HG03066 (cell line): Measurements from ENCODE around the gene B4GALT5.
"Not testable (repeated sequence)": the region's sequence is repeated elsewhere in the genome, so short reads cannot be mapped to it uniquely, and the experiment has no call there.

Experiments used
- ATAC-seq: cut with Tn5 transposase; IDR thresholded peaks from one replicate; pipeline ENCODE4 v1.9.1; 2021; ENCODE audit warnings: low read depth; ENCODE audit not compliant: unreplicated experiment

B4GALT5 gene

DNA sequence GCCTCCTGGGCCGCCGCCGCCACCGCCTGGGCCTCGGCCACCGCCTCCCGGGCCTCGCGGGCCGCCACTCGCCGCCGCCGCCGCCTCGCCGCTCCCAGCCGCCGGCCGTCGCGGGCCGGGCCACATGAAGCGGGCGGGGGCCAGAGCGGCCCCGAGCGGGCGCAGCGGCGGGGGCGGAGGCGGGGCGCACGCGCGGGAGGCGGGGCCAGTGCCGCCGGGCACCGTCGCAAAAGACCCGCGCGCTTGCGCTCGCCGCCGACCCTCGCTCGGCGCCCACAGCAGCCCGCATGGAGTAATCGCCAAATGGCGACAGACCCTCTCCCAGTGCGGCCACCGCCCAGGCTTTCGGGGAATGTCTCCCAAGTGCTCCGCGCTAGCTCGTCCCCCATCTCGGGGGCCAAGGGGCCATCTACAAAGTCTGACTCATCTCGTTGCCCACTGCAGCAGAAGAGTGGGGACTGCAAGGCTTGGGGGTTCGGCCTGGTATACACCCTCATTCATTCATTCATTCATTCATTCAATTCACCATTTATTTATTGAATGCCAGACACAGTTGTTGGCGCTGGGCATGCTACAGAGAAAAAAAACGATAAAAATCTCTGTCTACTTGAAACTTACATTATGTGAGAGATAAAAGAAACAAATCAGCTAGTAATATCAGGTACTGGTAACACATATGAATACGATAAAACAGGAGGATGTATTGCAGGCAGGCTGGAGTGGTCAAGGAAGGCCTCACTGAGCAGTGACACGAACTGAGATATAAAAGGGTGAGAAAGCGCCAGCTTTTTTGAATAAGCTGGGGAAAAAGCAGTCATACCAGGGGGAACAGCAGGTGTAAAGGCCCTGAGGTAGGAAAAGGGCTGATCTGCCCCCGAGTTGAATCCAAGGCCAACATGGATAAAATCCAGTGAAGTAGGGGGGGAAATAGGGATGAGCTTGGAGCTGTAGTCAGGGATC is at the start of gene B4GALT5:
B4GALT5 (minus strand) TSS at position 126 of the 960 bp plus-strand sequence. CDS start 188 bp downstream, outside the sequence.
- ATAC-seq = peak; percentile 77

GRCh38 chr20:49762940-49763766 is 49.5 kb upstream of the B4GALT5 start:
- ATAC-seq = no peak

DNA sequence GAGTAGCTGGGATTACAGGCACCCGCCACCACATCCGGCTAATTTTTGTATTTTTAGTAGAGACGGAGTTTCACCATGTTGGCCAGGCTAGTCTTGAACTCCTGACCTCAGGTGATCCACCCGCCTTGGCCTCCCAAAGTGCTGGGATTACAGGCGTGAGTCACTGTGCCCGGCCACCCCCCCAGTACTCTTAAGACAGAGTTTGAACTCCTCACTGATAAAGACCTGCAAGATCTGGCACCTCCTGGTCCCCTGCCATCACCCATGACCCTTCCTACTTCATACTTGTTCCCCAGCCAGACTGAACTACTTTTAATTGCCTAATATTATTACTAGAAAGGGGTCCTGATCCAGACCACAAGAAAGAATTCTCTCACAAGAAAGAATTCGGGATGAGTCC is 48.2 kb upstream of the B4GALT5 start:
- not testable (repeated sequence) for ATAC-seq

- no peak for ATAC-seq
These were observed 45.7 kb upstream of the B4GALT5 start for GRCh38 chr20:49759266-49759950.

- ATAC-seq = no peak
These were observed 45.1 kb upstream of the B4GALT5 start for GRCh38 chr20:49758781-49759180.

DNA sequence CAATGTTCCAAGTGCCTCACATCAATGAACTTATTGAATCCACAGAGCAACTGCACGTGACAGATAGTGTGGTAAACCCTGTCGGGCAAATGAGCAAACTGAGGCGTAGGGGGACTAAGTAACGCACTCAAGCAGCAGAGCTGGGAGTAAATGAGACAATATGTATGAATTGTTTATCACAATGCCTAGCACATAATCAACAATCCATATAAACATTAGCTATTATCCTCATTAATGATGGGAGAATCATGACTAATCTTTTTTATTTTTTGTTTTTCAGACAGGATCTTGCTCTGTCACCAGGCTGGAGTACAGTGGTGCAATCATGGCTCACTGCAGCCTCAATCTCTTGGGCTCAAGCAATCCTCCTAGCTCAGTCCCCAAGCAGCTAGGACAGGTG is 43.9 kb upstream of the B4GALT5 start:
- ATAC-seq = no peak

GRCh38 chr20:49756241-49756640 is 42.6 kb upstream of the B4GALT5 start:
- ATAC-seq = no peak

DNA sequence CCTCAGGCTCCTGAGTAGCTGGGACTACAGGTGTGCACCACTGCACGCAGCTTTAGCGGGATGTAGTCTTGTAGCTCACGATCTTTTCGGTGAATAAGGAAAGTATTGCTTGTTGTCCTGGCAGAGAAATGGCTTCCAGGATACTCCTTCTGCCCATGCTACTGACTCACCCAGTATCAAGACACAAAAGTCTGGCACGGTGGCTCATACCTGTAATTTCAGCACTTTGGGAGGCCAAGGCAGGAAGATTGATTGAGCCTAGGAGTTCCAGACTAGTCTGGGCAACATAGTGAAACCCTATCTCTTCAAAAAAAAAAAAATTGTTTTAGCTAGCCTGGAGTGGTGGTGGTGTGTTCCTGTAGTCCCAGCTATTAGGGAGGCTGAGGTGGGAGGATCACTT is 40.9 kb upstream of the B4GALT5 start:
- ATAC-seq = no peak

GRCh38 chr20:49753133-49753532 is 39.5 kb upstream of the B4GALT5 start:
- no peak for ATAC-seq

- no peak for ATAC-seq
These were observed 38.7 kb upstream of the B4GALT5 start for GRCh38 chr20:49752201-49752903.

- ATAC-seq = no peak
These were observed 37.7 kb upstream of the B4GALT5 start for GRCh38 chr20:49751397-49751736.

DNA sequence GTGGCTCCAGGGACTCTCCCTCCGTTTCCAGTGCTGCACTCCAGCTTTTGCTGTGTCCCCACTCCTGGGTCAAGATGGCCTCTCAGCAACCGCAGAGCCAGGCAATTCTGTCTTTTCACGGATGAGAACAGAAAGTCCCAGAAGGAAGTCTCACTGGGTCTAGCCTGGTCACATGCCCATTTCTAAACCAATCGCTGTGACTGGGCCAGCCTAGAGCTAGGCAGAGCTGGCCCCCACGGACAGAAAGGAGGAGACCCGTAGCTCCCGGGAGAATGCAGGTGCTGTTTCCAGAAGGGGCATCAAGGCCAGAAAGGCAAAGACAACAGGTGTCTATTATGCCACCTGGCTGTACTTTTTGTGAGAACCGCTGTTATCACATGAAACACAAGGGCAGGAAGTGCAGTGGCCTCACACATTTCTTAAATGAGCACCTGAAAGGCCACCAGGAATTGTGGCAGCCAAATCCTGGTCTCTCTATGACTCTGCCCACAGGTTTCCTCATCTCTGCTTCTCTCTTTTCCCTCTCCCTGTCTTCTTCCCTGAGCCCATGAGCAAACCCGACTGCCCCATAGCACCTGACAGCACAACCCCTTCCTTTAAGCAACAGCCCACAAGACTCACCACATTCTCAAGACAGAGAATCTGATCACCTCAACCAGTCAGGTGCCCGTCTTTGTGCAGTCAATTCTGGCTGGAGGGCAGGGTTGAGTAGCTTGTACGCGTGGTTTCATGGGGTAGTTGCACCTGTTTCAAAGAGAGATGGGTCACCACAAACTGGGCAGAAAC is 37.1 kb upstream of the B4GALT5 start:
- ATAC-seq = peak; percentile 76

DNA sequence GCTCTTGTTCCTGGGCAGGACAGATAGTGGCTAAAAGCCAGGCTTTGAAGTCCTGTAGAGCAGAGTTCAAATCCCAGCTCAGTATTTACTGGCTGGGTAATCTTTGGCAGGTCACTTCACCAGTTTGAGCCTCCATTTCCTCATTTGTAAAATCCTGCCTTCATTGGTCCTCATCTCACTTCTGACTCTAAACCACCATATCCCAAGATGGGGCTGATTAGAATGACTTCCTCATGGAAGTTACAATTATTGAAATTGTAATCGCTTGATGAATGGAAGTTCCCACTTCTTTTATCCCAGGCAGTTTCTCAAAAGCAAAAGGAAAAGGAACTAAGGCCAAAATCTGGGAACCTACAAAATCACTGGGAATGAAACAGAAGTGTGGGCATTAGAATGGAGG is 35.9 kb upstream of the B4GALT5 start:
- ATAC-seq = no peak

DNA sequence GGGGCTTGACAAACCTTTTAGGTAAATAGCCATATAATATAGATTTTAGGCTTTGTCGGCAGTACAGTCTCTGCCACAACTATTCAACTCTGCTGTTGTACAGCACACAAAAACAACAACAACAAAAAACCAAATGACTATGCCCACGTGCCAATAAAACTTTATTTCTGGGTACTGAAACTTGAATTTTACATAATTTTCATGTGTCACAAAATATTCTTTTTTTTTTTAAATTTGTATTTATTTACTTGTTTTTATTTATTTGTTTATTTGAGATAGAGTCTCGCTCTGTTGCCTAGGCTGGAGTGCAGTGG is 34.8 kb upstream of the B4GALT5 start:
- no peak for ATAC-seq

- ATAC-seq = no peak
These were observed 34.2 kb upstream of the B4GALT5 start for GRCh38 chr20:49747707-49748524.

DNA sequence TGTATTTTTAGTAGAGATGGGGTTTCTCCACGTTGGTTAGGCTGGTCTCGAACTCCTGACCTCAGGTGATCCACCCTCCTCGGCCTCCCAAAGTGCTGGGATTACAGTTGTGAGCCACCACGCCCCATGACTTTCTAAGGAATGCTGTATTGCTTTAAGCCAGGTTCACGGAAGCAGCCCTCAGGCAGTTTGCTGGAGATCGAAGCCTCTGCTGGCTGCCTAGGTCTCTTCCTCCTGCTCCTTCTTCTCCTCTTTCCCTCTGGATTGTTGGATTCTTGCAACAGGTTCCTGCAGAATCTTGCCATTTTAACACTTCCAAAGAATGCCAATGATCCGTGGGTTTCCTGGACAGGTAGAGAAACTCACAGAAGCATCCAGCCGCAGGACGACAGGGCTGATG is 29.3 kb upstream of the B4GALT5 start:
- ATAC-seq = no peak

- no peak for ATAC-seq
These were observed 28.3 kb upstream of the B4GALT5 start for GRCh38 chr20:49741977-49742376.

GRCh38 chr20:49740807-49741206 is 27.1 kb upstream of the B4GALT5 start:
- ATAC-seq = no peak

DNA sequence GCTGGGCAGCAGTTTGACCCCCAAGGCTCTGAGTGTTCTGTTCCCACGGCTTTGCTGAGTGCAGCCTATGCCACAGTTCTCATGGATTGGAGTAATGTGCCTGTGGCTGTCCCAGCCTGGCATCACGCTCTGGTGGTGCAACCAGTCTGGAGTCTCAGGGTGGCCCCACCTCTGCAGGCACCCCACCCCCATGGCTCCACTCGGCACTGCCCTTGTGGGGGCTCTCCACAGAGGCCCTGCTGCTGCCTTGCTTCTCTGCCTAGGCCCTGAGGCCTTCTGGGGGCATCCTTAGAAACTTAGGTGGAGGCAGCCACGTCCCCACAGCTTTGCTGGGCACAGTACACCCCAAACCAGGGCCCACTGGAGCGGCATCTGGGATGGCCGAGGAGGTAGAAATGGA is 25.4 kb upstream of the B4GALT5 start:
- ATAC-seq = no peak
